C4-2B (cell line): ENCODE data around the gene SBNO2.

Source experiments
- ZFX ChIP-seq: fragments of 450-650 bp; IDR thresholded peaks from 2 replicates; pipeline ENCODE4 v1.6.1; 2017
- TF ChIP-seq, protein P1 (sequence below): fragments of 450-650 bp; conservative IDR thresholded peaks from 2 replicates; pipeline ENCODE4 v1.5.1; 2017; ENCODE audit warnings: mild to moderate bottlenecking

DNA sequence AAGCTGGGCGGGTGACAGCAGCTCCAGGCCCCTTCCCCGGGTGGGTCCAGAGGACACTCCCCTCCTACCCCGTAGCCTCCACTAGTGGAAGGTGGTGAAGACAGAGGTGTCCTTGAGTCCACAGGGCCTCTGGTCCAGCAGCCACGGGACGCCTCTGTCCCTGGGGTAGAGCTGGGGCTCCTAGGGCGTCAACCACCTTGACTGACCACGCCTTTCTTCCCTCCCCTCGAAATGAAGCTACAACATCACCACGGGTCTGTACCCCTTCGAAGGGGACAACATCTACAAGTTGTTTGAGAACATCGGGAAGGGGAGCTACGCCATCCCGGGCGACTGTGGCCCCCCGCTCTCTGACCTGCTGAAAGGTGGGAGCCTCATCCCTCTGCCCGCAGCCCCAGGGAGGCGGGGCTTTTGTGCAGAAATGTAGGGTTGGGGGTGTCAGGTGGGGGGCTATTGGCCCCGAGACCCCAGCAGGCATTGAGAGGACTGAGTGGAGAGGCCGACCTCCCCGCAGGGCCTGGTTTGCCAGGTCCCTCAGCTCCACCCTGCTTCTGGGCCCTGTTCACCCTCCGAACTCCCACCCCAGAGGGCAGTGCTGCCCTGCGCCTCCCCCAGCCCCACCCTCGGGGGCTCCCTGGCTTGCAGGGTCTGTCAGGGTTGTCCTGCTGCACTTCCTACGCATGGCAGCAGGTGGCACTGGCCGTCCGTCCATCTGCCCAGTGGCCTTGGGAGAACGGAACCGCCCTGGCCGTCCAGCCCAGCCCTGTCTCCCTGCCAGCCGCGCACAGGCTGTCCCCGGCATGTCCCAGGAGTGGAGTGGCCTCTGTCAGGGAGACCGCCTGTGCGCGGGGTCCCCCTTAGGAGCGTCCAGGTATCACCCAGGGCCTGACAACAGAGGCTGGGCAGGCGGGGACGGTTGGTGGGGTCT is 47.2 kb upstream of the SBNO2 start:
- TF ChIP-seq, protein P1, sequence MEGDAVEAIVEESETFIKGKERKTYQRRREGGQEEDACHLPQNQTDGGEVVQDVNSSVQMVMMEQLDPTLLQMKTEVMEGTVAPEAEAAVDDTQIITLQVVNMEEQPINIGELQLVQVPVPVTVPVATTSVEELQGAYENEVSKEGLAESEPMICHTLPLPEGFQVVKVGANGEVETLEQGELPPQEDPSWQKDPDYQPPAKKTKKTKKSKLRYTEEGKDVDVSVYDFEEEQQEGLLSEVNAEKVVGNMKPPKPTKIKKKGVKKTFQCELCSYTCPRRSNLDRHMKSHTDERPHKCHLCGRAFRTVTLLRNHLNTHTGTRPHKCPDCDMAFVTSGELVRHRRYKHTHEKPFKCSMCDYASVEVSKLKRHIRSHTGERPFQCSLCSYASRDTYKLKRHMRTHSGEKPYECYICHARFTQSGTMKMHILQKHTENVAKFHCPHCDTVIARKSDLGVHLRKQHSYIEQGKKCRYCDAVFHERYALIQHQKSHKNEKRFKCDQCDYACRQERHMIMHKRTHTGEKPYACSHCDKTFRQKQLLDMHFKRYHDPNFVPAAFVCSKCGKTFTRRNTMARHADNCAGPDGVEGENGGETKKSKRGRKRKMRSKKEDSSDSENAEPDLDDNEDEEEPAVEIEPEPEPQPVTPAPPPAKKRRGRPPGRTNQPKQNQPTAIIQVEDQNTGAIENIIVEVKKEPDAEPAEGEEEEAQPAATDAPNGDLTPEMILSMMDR: peak; percentile 74
- TF ChIP-seq ZFX: no peak
